H1 (cell line): ENCODE results near the gene TMUB1. TPM values are rescaled to one million over a fixed set of nuclear protein-coding genes. Genes with fewer than 3 reads are reported as not detected.

Experiments
- CTCF ChIA-PET: fragments of 300-600 bp; sonication (Branson Sonifier 250); formaldehyde crosslinking; loops from one replicate; lab custom pipeline; 2021; ENCODE audit not compliant: partially characterized antibody; lab: Charles Lee
- POLR2A ChIA-PET: fragments of 300-600 bp; sonication (Branson Sonifier 250); formaldehyde crosslinking; loops from one replicate; lab custom pipeline; 2021; ENCODE audit warnings: inconsistent platforms; ENCODE audit not compliant: partially characterized antibody; lab: Charles Lee
- DNase-seq, 2 experiments: peaks; one replicate each; pipeline versions ENCODE4 v3.0.0 to v3.0.0-alpha.2; 2010 to 2022; ENCODE audit warnings: low spot score in 2 of 2, low read depth in 1 of 2, mixed read lengths in 1 of 2
- FAIRE-seq: peaks from 2 replicates; lab custom pipeline; 2011; peaks lifted over from hg19 to GRCh38; lab: Jason Lieb, UNC
- H2AFZ ChIP-seq: 2 replicates; pipeline ENCODE4 v1.8.1; 2012; ENCODE audit warnings: low read length, inconsistent platforms
- H2AK5ac ChIP-seq: 2 replicates; pipeline ENCODE4 v1.6.1; 2013; ENCODE audit warnings: low read depth, low read length
- H2BK120ac ChIP-seq: replicated peaks from 2 replicates; pipeline ENCODE3; 2013; ENCODE audit warnings: low read depth, low read length, inconsistent platforms
- H2BK12ac ChIP-seq: 2 replicates; pipeline ENCODE4 v1.6.1; 2013; ENCODE audit warnings: low read depth, low read length
- H2BK15ac ChIP-seq: 2 replicates; pipeline ENCODE4 v1.6.1; 2013; ENCODE audit warnings: low read length
- H2BK20ac ChIP-seq: 2 replicates; pipeline ENCODE4 v1.6.1; 2013; ENCODE audit warnings: low read length
- H2BK5ac ChIP-seq: 2 replicates; pipeline ENCODE4 v1.6.1; 2013; ENCODE audit warnings: low read depth, low read length
- H3K14ac ChIP-seq: 2 replicates; pipeline ENCODE4 v1.6.1; 2013; ENCODE audit warnings: inconsistent platforms; ENCODE audit not compliant: insufficient read length
- H3K18ac ChIP-seq: 2 replicates; pipeline ENCODE4 v1.6.1; 2013; ENCODE audit warnings: low read length; ENCODE audit errors: extremely low read depth
- H3K23ac ChIP-seq: 2 replicates; pipeline ENCODE4 v1.6.1; 2013; ENCODE audit warnings: inconsistent platforms; ENCODE audit not compliant: insufficient read length
- H3K23me2 ChIP-seq: 2 replicates; pipeline ENCODE4 v1.6.1; 2013; ENCODE audit warnings: low read depth, low read length
- H3K27ac ChIP-seq: 2 replicates; pipeline ENCODE4 v1.6.1; 2011; ENCODE audit warnings: low read depth, low read length, inconsistent platforms
- H3K27me3 ChIP-seq, 4 experiments: replicated peaks in 1 of 4; 1 replicate in 1 of 4; 2 replicates in 3 of 4; pipeline versions ENCODE4 v1.6.1 to v1.8.1; 2011 to 2013; ENCODE audit warnings: low read length in 3 of 4, mild to moderate bottlenecking in 3 of 4, inconsistent platforms in 2 of 4, mixed read lengths in 2 of 4, moderate library complexity in 1 of 4; ENCODE audit not compliant: control insufficient read depth in 3 of 4, insufficient read depth in 3 of 4; ENCODE audit errors: extremely low read depth in 1 of 4
- H3K36me3 ChIP-seq, 4 experiments: 2 replicates each; pipeline versions ENCODE4 v1.6.1 to v1.8.1; 2011 to 2013; ENCODE audit warnings: mild to moderate bottlenecking in 4 of 4, low read length in 3 of 4, moderate library complexity in 2 of 4, control low read depth in 1 of 4, inconsistent platforms in 1 of 4; ENCODE audit not compliant: insufficient read depth in 4 of 4, control insufficient read depth in 2 of 4
- H3K4ac ChIP-seq: replicated peaks from 2 replicates; pipeline ENCODE3; 2013; ENCODE audit warnings: low read length, low read depth, mixed read lengths, inconsistent platforms; ENCODE audit not compliant: insufficient read length
- H3K4me1 ChIP-seq, 4 experiments: replicated peaks in 1 of 4; 1 replicate in 1 of 4; 2 replicates in 3 of 4; pipeline versions ENCODE4 v1.6.1 to v1.8.1; 2011 to 2013; ENCODE audit warnings: low read length in 3 of 4, inconsistent platforms in 2 of 4, mixed read lengths in 1 of 4; ENCODE audit not compliant: insufficient read depth in 4 of 4, control insufficient read depth in 3 of 4
- H3K4me2 ChIP-seq, 2 experiments: 2 replicates each; pipeline versions ENCODE4 v1.6.1 to v1.8.1; 2011 to 2013; ENCODE audit warnings: low read depth in 2 of 2, low read length in 2 of 2, control low read depth in 1 of 2, inconsistent platforms in 1 of 2, mild to moderate bottlenecking in 1 of 2; ENCODE audit not compliant: insufficient read depth in 1 of 2
- H3K4me3 ChIP-seq, 4 experiments: fragments of 200-600, 300-600 bp in 1 of 4; sonication (generic), shearing (Covaris generic), sonication (Bioruptor Twin) in 1 of 4; 2 replicates each; pipeline versions ENCODE4 v1.5.1 to v1.8.1; 2011 to 2016; ENCODE audit warnings: low read length in 4 of 4, low read depth in 3 of 4, control low read depth in 2 of 4, inconsistent platforms in 2 of 4, mild to moderate bottlenecking in 2 of 4, mixed read lengths in 1 of 4, moderate library complexity in 1 of 4; ENCODE audit not compliant: insufficient read depth in 2 of 4; ENCODE audit errors: extremely low read depth in 1 of 4
- H3K56ac ChIP-seq: replicated peaks from 2 replicates; pipeline ENCODE3; 2013; ENCODE audit warnings: low read depth, mild to moderate bottlenecking, mixed read lengths, low read length, inconsistent platforms; ENCODE audit not compliant: insufficient read length
- H3K79me1 ChIP-seq: 2 replicates; pipeline ENCODE4 v1.6.1; 2013; ENCODE audit warnings: low read depth, low read length, control low read depth
- H3K79me2 ChIP-seq, 2 experiments: 2 replicates each; pipeline versions ENCODE4 v1.6.1 to v1.8.1; 2012 to 2013; ENCODE audit warnings: low read length in 2 of 2, mild to moderate bottlenecking in 2 of 2, inconsistent platforms in 1 of 2; ENCODE audit not compliant: insufficient read depth in 2 of 2, control insufficient read depth in 1 of 2
- H3K9ac ChIP-seq, 4 experiments: replicated peaks in 1 of 4; 1 replicate in 1 of 4; 2 replicates in 3 of 4; pipeline versions ENCODE4 v1.6.1 to v1.8.1; 2011 to 2013; ENCODE audit warnings: low read depth in 3 of 4, low read length in 3 of 4, control low read depth in 2 of 4, mild to moderate bottlenecking in 2 of 4, moderate library complexity in 2 of 4, inconsistent platforms in 1 of 4; ENCODE audit errors: extremely low read depth in 1 of 4
- H3K9me3 ChIP-seq, 2 experiments: 2 replicates each; pipeline versions ENCODE4 v1.6.1 to v1.8.1; 2012 to 2013; ENCODE audit warnings: mild to moderate bottlenecking in 2 of 2, moderate library complexity in 2 of 2, control low read depth in 1 of 2, inconsistent platforms in 1 of 2, low read depth in 1 of 2, low read length in 1 of 2, mixed read lengths in 1 of 2; ENCODE audit not compliant: insufficient read depth in 2 of 2
- H4K20me1 ChIP-seq, 2 experiments: replicated peaks in 1 of 2; 2 replicates each; pipeline versions ENCODE3 to v1.8.1; 2011 to 2013; ENCODE audit warnings: inconsistent platforms in 2 of 2, low read length in 2 of 2, mild to moderate bottlenecking in 1 of 2; ENCODE audit not compliant: insufficient read depth in 2 of 2, control insufficient read depth in 1 of 2
- H4K5ac ChIP-seq: 2 replicates; pipeline ENCODE4 v1.6.1; 2013; ENCODE audit warnings: low read length, low read depth, mixed read lengths, inconsistent platforms; ENCODE audit not compliant: insufficient read length
- H4K8ac ChIP-seq: 2 replicates; pipeline ENCODE4 v1.8.0; 2013; ENCODE audit warnings: mild to moderate bottlenecking, moderate library complexity, low read length, inconsistent platforms; ENCODE audit not compliant: insufficient read depth; ENCODE audit errors: extremely low read depth
- H4K91ac ChIP-seq: replicated peaks from 2 replicates; pipeline ENCODE3; 2013; ENCODE audit warnings: low read length, mixed read lengths, inconsistent platforms; ENCODE audit not compliant: insufficient read length
- ASH2L ChIP-seq: fragments of 200-600, 300-600 bp; sonication (generic); IDR thresholded peaks from one replicate; pipeline ENCODE4 v1.7.1; 2017; ENCODE audit warnings: low read length
- CTBP2 ChIP-seq: IDR thresholded peaks from 2 replicates; pipeline ENCODE4 v1.7.0; 2011; ENCODE audit warnings: borderline replicate concordance, mild to moderate bottlenecking, moderate library complexity, mixed read lengths, low read length; ENCODE audit not compliant: insufficient read depth, insufficient read length
- EGR1 ChIP-seq: IDR thresholded peaks from 2 replicates; pipeline ENCODE4 v1.6.1; 2011; ENCODE audit warnings: low read depth, low read length, borderline replicate concordance
- FOSL1 ChIP-seq: IDR thresholded peaks from 2 replicates; pipeline ENCODE4 v1.6.1; 2011; ENCODE audit warnings: mild to moderate bottlenecking, low read depth, low read length, moderate library complexity; ENCODE audit not compliant: insufficient read depth
- HDAC6 ChIP-seq: IDR thresholded peaks from one replicate; pipeline ENCODE4 v1.7.1; 2012; ENCODE audit warnings: low read depth, mild to moderate bottlenecking, inconsistent platforms, low read length, moderate library complexity
- KDM4A ChIP-seq: IDR thresholded peaks from one replicate; pipeline ENCODE4 v1.7.1; 2012; ENCODE audit warnings: low read depth, mild to moderate bottlenecking, moderate library complexity, low read length, inconsistent platforms; ENCODE audit not compliant: severe bottlenecking
- PHF8 ChIP-seq: fragments of 200-600 bp; sonication (generic); conservative IDR thresholded peaks from 2 replicates; pipeline ENCODE4 v1.7.1; 2012; ENCODE audit warnings: low read depth, mild to moderate bottlenecking, inconsistent platforms, low read length, moderate library complexity
- POU5F1 ChIP-seq: IDR thresholded peaks from 2 replicates; pipeline ENCODE4 v1.6.1; 2011; ENCODE audit warnings: low read depth, mild to moderate bottlenecking, low read length, moderate library complexity
- TAF1 ChIP-seq: IDR thresholded peaks from 2 replicates; pipeline ENCODE4 v1.6.1; 2011; ENCODE audit warnings: mild to moderate bottlenecking, low read depth, low read length
- WGBS, 2 experiments: shearing (Covaris generic) in 1 of 2; methylation state at CpG; one replicate each; pipeline versions ENCODE4 v1.1.6 to v1.1.7; 2013 to 2015; ENCODE audit warnings: low lambda C conversion rate in 2 of 2, mixed read lengths in 2 of 2, inconsistent platforms in 1 of 2, low coverage in 1 of 2, missing lambda C conversion rate in 1 of 2; ENCODE audit not compliant: insufficient replicate concordance in 2 of 2, insufficient coverage in 1 of 2, insufficient read length in 1 of 2; ENCODE audit errors: extremely low coverage in 1 of 2, missing lambda C conversion rate in 1 of 2; 5-methylcytosine and 5-hydroxymethylcytosine counted together
- polyA plus RNA-seq, 7 experiments: library from polyadenylated mRNA; depleted of rRNA in 3 of 7; stranded (reverse) in 5 of 7; unstranded in 2 of 7; fragments of >200 nt in 5 of 7; fragments of 200-250 nt in 2 of 7; gene quantifications; 1 replicate in 5 of 7; 2 replicates in 1 of 7; 4 replicates in 1 of 7; pipeline versions ENCODE4 v1.2.1 to v1.2.3, GENCODE V29; 2011 to 2013; ENCODE audit warnings: missing spikeins in 2 of 7, mixed read lengths in 2 of 7
- total RNA-seq: library from RNA; stranded (reverse); fragmentation: NEBNext Ultra II Directional; extraction: Animal tissue kit (Norgen Biotek cat#: 25700); gene quantifications from 2 replicates; pipeline ENCODE4 v1.2.1, GENCODE V29; 2021
- TF ChIP-seq, protein P1 (sequence below): IDR thresholded peaks from 2 replicates; pipeline ENCODE4 v1.6.1; 2011; ENCODE audit warnings: low read depth, mild to moderate bottlenecking, low read length; ENCODE audit not compliant: insufficient read depth

TMUB1 gene
- total and polyA plus RNA-seq, 2 of the 8 experiments (the other 6 are each of a cell fraction or from before 2014, with no cell fraction given) = 41.4 to 56.2 TPM

- H4K91ac ChIP-seq = peak within 1 kb of the TSS; percentile 48
- H4K8ac ChIP-seq = peak within 1 kb of the TSS; percentile 45
- peaks cover 0 to 9% (median 4%) of the 10 kb centered on the region in 4 experiments; a peak in 5 of 7 replicates for H3K27me3 ChIP-seq
- H2BK120ac ChIP-seq = no peak within 1 kb of the TSS
- no peak within 1 kb of the TSS for H2AFZ ChIP-seq
- no peak within 1 kb of the TSS; the same call in 1 of the 2 replicates for H2AK5ac ChIP-seq
- peak within 1 kb of the TSS; percentile 72 for H4K5ac ChIP-seq
- H3K18ac ChIP-seq = peak within 1 kb of the TSS; percentile 71
- H3K4me3 ChIP-seq = peak within 1 kb of the TSS; percentile 59 to 91 (median 74)
- peak within 1 kb of the TSS; percentile 34; the same call in 1 of the 2 replicates for H2BK20ac ChIP-seq
- DNase-seq (peak in 1 of 2 experiments; percentile 88), FAIRE-seq (no peak)
- H3K4me2 ChIP-seq = peak within 1 kb of the TSS; percentile 86 to 99
- no peak within 1 kb of the TSS for H3K14ac ChIP-seq
- peak within 1 kb of the TSS; percentile 80; the same call in 1 of the 2 replicates for H2BK12ac ChIP-seq
- H4K20me1 ChIP-seq = peaks cover 2 to 4% of the 10 kb centered on the region in 2 experiments
- no peak within 1 kb of the TSS for H3K23ac ChIP-seq
- 0 out of 2 replicates have a peak within 1 kb of the TSS, but pooled peaks have one; percentile 61 for H3K27ac ChIP-seq
- no peak within 1 kb of the TSS for H3K56ac ChIP-seq
- CTCF ChIA-PET = interaction anchor here (0.7 to 9.7 kb wide), 13 partner anchors 18 to 85 kb away, joined by 3 to 88 read pairs (median 5); no protein-coding TSS in a partner anchor
- no peaks in the 10 kb centered on the region for H3K9me3 ChIP-seq
- WGBS, 2 experiments = 0% methylated on average over 7 of the region's 75 CpGs; no CpG with 5 or more reads in 1 of the 2 experiments
- 0 out of 2 replicates have a peak, but pooled peaks cover 3% of the 10 kb centered on the region for H3K79me1 ChIP-seq
- peak within 1 kb of the TSS in 3 of 4 experiments; percentile 29 to 62 (median 35); a peak in 6 of 7 replicates for H3K9ac ChIP-seq
- H3K79me2 ChIP-seq = peaks cover 0 to 8% of the 10 kb centered on the region in 2 experiments; a peak in 1 of 4 replicates
- H2BK15ac ChIP-seq = peak within 1 kb of the TSS; percentile 19; the same call in 1 of the 2 replicates
- peak within 1 kb of the TSS; percentile 89 for H3K4ac ChIP-seq
- H3K23me2 ChIP-seq = peaks cover 33% of the 10 kb centered on the region
- H2BK5ac ChIP-seq = peak within 1 kb of the TSS; percentile 71
- POLR2A ChIA-PET = interaction anchor here (0.8 to 2.0 kb wide), 11 partner anchors 9 to 51 kb away, joined by 3 to 15 read pairs (median 5); partner anchors contain the start of genes ABCB8 and TMUB1
- peaks cover 0 to 3% (median 1%) of the 10 kb centered on the region in 4 experiments; a peak in 2 of 8 replicates for H3K36me3 ChIP-seq
- H3K4me1 ChIP-seq = peaks cover 9 to 42% (median 32%) of the 10 kb centered on the region in 4 experiments
- TF ChIP-seq, protein P1, sequence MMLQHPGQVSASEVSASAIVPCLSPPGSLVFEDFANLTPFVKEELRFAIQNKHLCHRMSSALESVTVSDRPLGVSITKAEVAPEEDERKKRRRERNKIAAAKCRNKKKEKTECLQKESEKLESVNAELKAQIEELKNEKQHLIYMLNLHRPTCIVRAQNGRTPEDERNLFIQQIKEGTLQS = no peak
- no peak for TF ChIP-seq HDAC6
- TF ChIP-seq TAF1 = no peak
- TF ChIP-seq FOSL1 = no peak
- peak; percentile 82 for TF ChIP-seq EGR1
- TF ChIP-seq ASH2L = peak; percentile 87
- no peak for TF ChIP-seq POU5F1
- peak; percentile 67 for TF ChIP-seq KDM4A
- TF ChIP-seq CTBP2 = peak; percentile 49
- peak; percentile 45; the same call in 1 of the 2 replicates for TF ChIP-seq PHF8
Observed at GRCh38 chr7:151059367-151060112, 23.8 kb downstream of the TMUB1 start, which contains the start of gene SLC4A2. Gene SLC4A2 (plus strand): TSS chr7:151059589. CDS start chr7:151061988, 2,399 bp downstream.
